RWPE2 (cell line): ENCODE data around the gene ACTA2.

ENCODE experiments used
- ATAC-seq: fragments of 200-7000 bp; cut with Tn5 transposase; 3 replicates; pipeline ENCODE4 v1.9.1; 2021; ENCODE audit warnings: low read depth
- DNase-seq: peaks from one replicate; pipeline ENCODE4 v3.0.0-alpha.2; 2020; ENCODE audit warnings: low spot score
- H3K27ac ChIP-seq: fragments of 450-650 bp; 2 replicates; pipeline ENCODE4 v1.5.1; 2017; ENCODE audit warnings: mild to moderate bottlenecking; ENCODE audit not compliant: poor library complexity, severe bottlenecking
- H3K27me3 ChIP-seq: fragments of 250-450 bp; sonication (Bioruptor Pico); 2 replicates; pipeline ENCODE4 v1.5.1; 2021; ENCODE audit warnings: mild to moderate bottlenecking, moderate library complexity; ENCODE audit not compliant: insufficient read depth, poor library complexity, severe bottlenecking
- H3K36me3 ChIP-seq: fragments of 250-450 bp; sonication (Bioruptor Pico); 2 replicates; pipeline ENCODE4 v1.5.1; 2020; ENCODE audit warnings: low read depth, mild to moderate bottlenecking, moderate library complexity
- H3K4me1 ChIP-seq: fragments of 250-450 bp; sonication (Bioruptor Pico); 2 replicates; pipeline ENCODE4 v1.5.1; 2021; ENCODE audit warnings: mild to moderate bottlenecking, moderate library complexity; ENCODE audit not compliant: insufficient read depth, poor library complexity, severe bottlenecking
- H3K4me3 ChIP-seq: fragments of 250-450 bp; sonication (Bioruptor Pico); 2 replicates; pipeline ENCODE4 v1.5.1; 2021; ENCODE audit warnings: mild to moderate bottlenecking, moderate library complexity; ENCODE audit not compliant: severe bottlenecking
- H3K9me3 ChIP-seq: fragments of 250-450 bp; sonication (Bioruptor Pico); 2 replicates; pipeline ENCODE4 v1.5.1; 2021; ENCODE audit warnings: mild to moderate bottlenecking, moderate library complexity; ENCODE audit not compliant: severe bottlenecking
- TF ChIP-seq, protein P1 (sequence below): fragments of 450-650 bp; IDR thresholded peaks from one replicate; pipeline ENCODE4 v1.5.1; 2017; ENCODE audit warnings: mild to moderate bottlenecking, moderate library complexity; ENCODE audit not compliant: poor library complexity, severe bottlenecking

ACTA2 gene

DNA sequence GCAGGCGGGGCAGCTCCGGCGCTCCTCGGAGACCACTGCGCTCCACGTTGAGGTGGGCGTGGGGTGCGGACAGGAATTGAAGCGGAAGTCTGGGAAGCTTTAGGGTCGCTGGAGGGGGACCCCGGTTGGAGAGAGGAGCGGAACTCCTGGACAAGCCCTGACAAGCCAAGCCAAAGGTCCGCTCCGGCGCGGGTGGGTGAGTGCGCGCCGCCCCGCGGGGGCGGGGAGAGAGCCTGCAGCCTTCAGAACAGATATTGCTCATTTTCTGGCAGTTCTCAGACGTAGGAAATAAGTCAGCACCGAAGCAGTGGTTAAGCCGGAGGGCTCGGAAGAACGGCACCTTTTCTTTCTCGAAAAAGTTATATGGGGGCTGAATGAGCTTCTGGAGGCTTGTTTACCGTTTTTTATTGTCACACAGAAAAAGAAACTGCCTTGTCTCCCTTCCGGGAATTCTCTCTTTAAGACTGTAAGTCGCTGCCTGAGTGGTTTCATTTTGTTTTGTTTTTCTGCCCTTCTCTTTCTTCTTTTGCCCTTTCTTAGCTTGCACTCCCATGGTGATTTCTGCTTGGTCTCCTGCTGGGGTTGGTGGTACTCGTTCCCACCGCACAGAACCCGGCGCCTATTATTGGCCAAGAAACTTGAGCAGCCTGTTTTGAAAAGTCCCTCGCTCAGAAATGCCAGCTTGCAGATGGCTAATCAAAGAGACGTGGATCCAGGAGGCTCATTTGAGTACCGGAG lies 38.8 kb upstream of the ACTA2 start:
- Histone ChIP-seq H3K9me3 (no peaks in the 10 kb centered on the region), H3K4me3 (peak overlapping the region; percentile 81), H3K27ac (peak overlapping the region; percentile 99), H3K4me1 (peaks cover 20% of the 10 kb centered on the region), H3K27me3 (no peaks in the 10 kb centered on the region), H3K36me3 (no peaks in the 10 kb centered on the region)
- DNase-seq = peak; percentile 73
- TF ChIP-seq, protein P1, sequence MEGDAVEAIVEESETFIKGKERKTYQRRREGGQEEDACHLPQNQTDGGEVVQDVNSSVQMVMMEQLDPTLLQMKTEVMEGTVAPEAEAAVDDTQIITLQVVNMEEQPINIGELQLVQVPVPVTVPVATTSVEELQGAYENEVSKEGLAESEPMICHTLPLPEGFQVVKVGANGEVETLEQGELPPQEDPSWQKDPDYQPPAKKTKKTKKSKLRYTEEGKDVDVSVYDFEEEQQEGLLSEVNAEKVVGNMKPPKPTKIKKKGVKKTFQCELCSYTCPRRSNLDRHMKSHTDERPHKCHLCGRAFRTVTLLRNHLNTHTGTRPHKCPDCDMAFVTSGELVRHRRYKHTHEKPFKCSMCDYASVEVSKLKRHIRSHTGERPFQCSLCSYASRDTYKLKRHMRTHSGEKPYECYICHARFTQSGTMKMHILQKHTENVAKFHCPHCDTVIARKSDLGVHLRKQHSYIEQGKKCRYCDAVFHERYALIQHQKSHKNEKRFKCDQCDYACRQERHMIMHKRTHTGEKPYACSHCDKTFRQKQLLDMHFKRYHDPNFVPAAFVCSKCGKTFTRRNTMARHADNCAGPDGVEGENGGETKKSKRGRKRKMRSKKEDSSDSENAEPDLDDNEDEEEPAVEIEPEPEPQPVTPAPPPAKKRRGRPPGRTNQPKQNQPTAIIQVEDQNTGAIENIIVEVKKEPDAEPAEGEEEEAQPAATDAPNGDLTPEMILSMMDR = no peak
- peak; percentile 53 for ATAC-seq

DNA sequence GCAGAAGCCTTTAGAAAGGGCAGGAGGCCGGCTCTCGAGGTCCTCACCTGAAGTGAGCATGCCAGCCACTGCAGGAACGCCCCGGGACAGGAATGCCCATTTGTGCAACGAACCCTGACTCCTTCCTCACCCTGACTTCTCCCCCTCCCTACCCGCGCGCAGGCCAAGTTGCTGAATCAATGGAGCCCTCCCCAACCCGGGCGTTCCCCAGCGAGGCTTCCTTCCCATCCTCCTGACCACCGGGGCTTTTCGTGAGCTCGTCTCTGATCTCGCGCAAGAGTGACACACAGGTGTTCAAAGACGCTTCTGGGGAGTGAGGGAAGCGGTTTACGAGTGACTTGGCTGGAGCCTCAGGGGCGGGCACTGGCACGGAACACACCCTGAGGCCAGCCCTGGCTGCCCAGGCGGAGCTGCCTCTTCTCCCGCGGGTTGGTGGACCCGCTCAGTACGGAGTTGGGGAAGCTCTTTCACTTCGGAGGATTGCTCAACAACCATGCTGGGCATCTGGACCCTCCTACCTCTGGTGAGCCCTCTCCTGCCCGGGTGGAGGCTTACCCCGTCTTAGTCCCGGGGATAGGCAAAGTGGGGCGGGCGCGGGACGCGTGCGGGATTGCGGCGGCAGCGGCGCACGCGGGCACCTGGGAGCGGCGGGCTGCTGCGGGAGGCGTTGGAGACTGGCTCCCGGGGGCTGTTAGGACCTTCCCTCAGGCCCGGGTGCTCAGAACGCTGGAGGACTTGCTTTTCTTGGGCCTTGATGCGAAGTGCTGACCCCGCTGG lies 38.0 kb upstream of the ACTA2 start, which contains the start of gene FAS:
TSS of gene FAS (plus strand) at position 415 of the 777 bp plus-strand sequence. CDS start at position 494, 79 bp downstream.
- ATAC-seq (peak; percentile 77), DNase-seq (peak; percentile 87)
- Histone ChIP-seq H3K36me3 (no peaks in the 10 kb centered on the region), H3K27ac (peak within 1 kb of the TSS; percentile 99), H3K4me1 (peaks cover 20% of the 10 kb centered on the region), H3K27me3 (no peaks in the 10 kb centered on the region), H3K9me3 (no peaks in the 10 kb centered on the region), H3K4me3 (peak within 1 kb of the TSS; percentile 81)
- TF ChIP-seq, protein P1 = no peak

DNA sequence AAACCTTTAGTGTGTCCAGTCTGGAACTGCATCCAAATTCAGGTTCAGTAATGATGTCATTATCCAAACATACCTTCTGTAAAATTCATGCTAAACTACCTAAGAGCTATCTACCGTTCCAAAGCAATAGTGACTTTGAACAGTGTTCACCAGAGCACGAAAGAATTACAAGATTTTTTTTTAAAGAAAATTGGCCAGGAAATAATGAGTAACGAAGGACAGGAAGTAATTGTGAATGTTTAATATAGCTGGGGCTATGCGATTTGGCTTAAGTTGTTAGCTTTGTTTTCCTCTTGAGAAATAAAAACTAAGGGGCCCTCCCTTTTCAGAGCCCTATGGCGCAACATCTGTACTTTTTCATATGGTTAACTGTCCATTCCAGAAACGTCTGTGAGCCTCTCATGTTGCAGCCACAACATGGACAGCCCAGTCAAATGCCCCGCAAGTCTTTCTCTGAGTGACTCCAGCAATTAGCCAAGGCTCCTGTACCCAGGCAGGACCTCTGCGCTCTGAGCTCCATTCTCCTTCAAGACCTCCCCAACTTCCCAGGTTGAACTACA lies 37.3 kb upstream of the ACTA2 start:
- Histone ChIP-seq H3K27ac (peak overlapping the region; percentile 99), H3K4me3 (peak overlapping the region; percentile 81), H3K9me3 (no peaks in the 10 kb centered on the region), H3K4me1 (peaks cover 20% of the 10 kb centered on the region), H3K27me3 (no peaks in the 10 kb centered on the region), H3K36me3 (no peaks in the 10 kb centered on the region)
- TF ChIP-seq, protein P1 = no peak
- DNase-seq = no peak
- ATAC-seq = peak; percentile 35

DNA sequence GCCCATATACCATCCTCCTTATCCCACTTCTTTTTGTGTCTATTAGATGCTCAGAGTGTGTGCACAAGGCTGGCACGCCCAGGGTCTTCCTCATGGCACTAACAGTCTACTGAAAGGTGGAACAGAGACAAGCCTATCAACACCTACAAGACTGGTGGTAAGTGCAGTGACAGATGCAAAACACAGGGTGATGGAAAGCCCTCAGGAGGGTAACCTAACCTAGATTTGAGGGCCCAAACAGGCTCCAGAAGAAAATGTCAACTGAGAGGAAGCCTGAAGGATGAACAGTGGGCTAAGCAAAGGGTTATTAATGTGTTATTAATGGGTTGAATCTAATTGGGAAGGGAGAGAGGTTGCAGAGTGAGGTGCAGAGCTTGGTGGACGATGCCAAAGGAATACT lies 36.9 kb upstream of the ACTA2 start:
- Histone ChIP-seq H3K36me3 (no peaks in the 10 kb centered on the region), H3K4me3 (no peak overlapping the region), H3K9me3 (no peaks in the 10 kb centered on the region), H3K4me1 (peaks cover 19% of the 10 kb centered on the region), H3K27ac (peak overlapping the region; percentile 99), H3K27me3 (no peaks in the 10 kb centered on the region)
- TF ChIP-seq, protein P1 = no peak
- DNase-seq = no peak
- ATAC-seq = no peak
